GM10266 (cell line): ENCODE measurements around the gene CKAP5.
"Not testable (repeated sequence)": the region's sequence is repeated elsewhere in the genome, so short reads cannot be mapped to it uniquely, and the experiment has no call there.

Source experiments
- DNase-seq: peaks from one replicate; pipeline ENCODE4 v3.0.0; 2012; ENCODE audit errors: extremely low spot score
- TF ChIP-seq, protein P1 (sequence below): IDR thresholded peaks from 2 replicates; pipeline ENCODE4 v1.5.1; 2012; ENCODE audit warnings: mild to moderate bottlenecking, low read depth; ENCODE audit not compliant: control insufficient read depth, insufficient read depth; ENCODE audit errors: missing control alignments

Gene CKAP5

GRCh38 chr11:46722566-46723358, 123.3 kb downstream of the CKAP5 start:
- TF ChIP-seq, protein P1, sequence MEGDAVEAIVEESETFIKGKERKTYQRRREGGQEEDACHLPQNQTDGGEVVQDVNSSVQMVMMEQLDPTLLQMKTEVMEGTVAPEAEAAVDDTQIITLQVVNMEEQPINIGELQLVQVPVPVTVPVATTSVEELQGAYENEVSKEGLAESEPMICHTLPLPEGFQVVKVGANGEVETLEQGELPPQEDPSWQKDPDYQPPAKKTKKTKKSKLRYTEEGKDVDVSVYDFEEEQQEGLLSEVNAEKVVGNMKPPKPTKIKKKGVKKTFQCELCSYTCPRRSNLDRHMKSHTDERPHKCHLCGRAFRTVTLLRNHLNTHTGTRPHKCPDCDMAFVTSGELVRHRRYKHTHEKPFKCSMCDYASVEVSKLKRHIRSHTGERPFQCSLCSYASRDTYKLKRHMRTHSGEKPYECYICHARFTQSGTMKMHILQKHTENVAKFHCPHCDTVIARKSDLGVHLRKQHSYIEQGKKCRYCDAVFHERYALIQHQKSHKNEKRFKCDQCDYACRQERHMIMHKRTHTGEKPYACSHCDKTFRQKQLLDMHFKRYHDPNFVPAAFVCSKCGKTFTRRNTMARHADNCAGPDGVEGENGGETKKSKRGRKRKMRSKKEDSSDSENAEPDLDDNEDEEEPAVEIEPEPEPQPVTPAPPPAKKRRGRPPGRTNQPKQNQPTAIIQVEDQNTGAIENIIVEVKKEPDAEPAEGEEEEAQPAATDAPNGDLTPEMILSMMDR: no peak
- no peak for DNase-seq

DNA sequence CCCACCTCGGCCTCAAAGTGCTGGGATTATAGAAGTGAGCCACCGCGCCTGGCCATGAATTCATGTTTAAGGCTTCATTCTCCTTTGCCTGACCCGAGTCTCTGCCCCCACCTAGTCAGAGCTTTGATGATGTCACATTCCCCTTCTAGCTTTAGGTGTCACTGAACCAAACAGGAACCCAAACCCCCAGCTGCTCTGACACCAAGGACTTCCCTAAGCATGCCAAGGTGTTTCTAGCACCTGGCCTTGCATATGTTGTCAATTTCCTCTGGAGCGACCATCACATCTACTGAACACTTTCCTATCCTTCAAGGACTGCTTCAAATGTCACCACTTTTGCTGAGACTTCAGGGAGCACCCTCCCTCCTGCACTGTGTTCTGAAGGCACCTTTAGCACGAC, 124.8 kb downstream of the CKAP5 start:
- TF ChIP-seq, protein P1: no peak
- DNase-seq: no peak

- no peak for DNase-seq
- TF ChIP-seq, protein P1: no peak
These were observed 126.4 kb downstream of the CKAP5 start for GRCh38 chr11:46719543-46720218.

DNA sequence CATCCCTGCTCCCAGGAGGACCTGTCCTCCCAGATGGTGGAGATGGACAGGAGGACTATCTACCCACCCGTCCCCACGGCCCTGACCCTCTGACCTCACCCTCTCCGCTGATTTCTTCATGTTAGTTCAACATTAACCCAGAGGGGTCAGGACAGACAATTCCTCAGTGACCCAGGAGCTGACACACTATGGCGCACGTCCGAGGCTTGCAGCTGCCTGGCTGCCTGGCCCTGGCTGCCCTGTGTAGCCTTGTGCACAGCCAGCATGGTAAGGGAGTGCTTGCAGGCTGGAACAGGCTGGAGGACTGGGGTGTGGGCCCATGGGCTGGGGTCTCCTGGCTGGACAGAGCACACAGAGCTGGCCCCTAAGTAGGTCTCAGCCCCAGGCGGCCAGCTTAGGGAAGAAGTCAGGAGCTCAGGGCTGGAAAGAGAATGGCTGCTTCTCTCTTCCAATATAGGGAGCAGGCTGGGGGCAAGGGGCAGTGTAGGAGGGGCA, 127.0 kb downstream of the CKAP5 start, which contains the start of gene F2:
Gene F2 (plus strand): TSS at position 166 of the 495 bp plus-strand sequence. CDS start 23 bp downstream, at position 189.
- TF ChIP-seq, protein P1: no peak
- DNase-seq: no peak

DNA sequence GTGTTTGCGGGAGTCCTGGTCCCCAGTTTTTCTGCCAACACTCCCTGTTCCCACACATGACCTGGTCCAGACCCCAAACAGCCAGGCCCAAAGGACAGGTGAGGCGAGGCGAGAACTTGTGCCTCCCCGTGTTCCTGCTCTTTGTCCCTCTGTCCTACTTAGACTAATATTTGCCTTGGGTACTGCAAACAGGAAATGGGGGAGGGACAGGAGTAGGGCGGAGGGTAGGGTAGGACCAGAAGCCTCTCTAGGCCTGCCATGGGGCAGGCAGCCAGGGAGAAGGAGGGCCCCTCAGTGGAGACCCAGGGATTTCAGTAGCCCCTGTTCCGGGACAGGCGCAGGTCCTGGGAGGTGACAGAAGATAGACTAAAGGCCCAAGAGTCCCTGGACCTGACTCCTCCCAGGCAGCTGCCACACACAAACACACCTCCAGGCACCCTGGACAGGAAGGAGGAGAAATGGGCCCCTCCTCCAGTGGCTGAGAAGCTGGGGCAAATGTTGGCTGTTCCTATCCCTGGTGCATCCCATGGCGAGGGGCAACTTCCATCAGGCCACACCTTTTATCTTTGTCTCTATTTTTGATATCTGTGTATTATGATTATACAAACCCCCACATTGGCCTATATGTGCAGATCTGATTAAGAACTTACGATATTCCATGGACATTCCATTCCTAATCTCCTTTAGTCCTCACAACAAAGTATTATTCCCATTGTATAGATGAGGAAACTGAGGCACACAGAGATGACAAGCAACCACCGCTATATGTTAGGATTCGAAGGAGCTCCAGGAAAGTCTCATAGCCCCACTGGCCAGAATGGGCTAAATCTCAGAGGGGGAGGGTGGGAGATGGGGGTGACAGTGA, 127.7 kb downstream of the CKAP5 start:
- DNase-seq: no peak
- TF ChIP-seq, protein P1: no peak

DNA sequence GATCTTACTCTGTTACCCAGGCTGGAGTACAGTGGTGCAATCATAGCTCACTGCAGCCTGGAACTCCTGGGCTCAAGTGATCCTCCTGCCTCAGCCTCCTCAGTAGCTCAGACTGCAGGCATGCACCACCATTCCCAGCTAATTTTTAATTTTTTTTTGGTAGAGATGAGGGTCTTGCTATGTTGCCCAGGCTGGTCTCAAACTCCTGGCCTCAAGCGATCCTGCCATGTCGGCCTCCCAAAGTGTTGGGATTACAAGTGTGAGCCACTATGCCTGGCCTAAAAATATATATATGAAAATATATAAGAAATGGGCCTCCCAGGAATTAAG, 128.3 kb downstream of the CKAP5 start:
- DNase-seq: not testable (repeated sequence)

DNA sequence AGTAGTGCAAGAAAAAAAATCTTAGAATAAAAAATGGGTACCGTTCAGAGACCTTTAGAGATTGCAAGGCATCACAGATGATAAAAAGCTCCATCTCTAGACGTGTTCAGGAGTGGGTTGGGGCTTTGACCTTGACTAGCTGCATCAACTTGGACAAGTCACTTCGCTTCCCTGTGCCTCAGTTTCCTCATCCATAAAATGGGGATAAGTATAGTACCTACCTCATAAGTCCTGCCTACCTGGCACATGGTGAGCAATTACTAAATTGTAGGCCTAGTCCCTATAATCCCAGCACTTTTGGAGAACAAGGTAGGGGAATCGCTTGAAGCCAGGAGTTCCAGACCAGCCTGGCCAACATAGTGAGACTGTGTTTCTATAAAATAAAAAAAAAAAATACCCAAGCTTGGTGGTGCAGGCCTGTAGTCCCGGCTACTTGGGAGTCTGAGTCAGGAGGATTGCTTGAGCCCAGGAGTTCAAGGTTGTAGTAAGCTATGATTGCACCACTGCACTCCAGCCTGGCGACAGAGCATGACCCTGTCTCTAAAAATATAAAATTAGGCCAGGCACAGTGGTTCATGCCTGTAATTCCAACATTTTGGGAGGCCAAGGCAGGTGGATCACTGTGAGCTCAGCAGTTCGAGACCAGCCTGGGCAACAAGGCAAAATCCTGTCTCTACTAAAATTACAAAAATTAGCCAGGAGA, 133.1 kb downstream of the CKAP5 start:
- DNase-seq: no peak
- TF ChIP-seq, protein P1: no peak
